Measurements from ENCODE around the gene DMAP1. TPM values are rescaled to one million over a fixed set of nuclear protein-coding genes. Genes with fewer than 3 reads are reported as not detected.

The DMAP1 gene
- polyA plus RNA-seq, 3 donors = 18.9 to 51.4 (median 21.3) TPM

DNA sequence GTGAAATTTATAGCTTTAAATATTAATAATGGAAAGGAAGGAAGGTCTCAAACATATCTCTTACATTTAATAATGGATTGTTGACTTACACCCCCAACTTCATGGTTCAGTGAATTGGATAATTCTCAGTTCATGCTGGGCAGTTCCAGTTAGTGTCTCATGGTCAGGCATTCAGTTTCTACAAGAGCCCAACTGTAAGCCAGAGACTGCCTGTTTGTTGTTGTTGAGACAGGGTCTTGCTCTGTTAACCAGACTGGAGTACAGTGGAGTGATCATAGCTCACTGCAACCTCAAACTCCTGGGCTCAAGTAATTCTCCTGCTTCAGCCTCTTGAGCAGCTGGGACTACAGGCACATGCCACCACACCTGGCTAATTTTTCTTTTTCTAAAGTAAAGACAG lies 5.0 kb upstream of the DMAP1 start:
- no peak overlapping the region for H2AFZ ChIP-seq (ENCODE audit: insufficient read depth, low read depth, low read length, poor library complexity, severe bottlenecking)
- Mint-ChIP-seq H3K4me1 (peaks cover 6% of the 10 kb centered on the region), H3K27me3 (ENCODE audit: low read depth in 3 of 3) (peaks cover 0 to 5% (median 3%) of the 10 kb centered on the region in 3 donors), H3K9me3 (peaks cover 0 to 3% (median 0%) of the 10 kb centered on the region in 7 donors), H3K36me3 (no peaks in the 10 kb centered on the region), H3K4me3 (no peak overlapping the region), H3K27ac (no peak overlapping the region)
- H3K27ac ChIP-seq (ENCODE audit: low read depth in 1 of 2, low read length in 2 of 2) = no peak overlapping the region
- DNase-seq = no peak
- H4K20me1 ChIP-seq (ENCODE audit: insufficient read depth, low read length) = no peaks in the 10 kb centered on the region
- no peaks in the 10 kb centered on the region for H3K9me3 ChIP-seq (replicated peaks in 1 of 2; ENCODE audit: control insufficient read depth in 1 of 2, insufficient read depth in 1 of 2, low read length in 2 of 2)
- peaks cover 8 to 10% of the 10 kb centered on the region in 2 donors for H3K4me1 ChIP-seq (ENCODE audit: control insufficient read depth in 1 of 2, insufficient read depth in 2 of 2, low read length in 2 of 2)
- H3K9ac ChIP-seq (ENCODE audit: insufficient read depth, low read length, poor library complexity, severe bottlenecking) = no peak overlapping the region
- H3K79me2 ChIP-seq (ENCODE audit: insufficient read depth, low read length) = no peaks in the 10 kb centered on the region
- no peaks in the 10 kb centered on the region for H3K36me3 ChIP-seq (replicated peaks in 1 of 2; ENCODE audit: control insufficient read depth in 1 of 2, insufficient read depth in 2 of 2, low read length in 2 of 2)
- H3K4me2 ChIP-seq (replicated peaks; ENCODE audit: extremely low read depth, low read length, poor library complexity, severe bottlenecking) = no peak overlapping the region
- TF ChIP-seq, protein P1, sequence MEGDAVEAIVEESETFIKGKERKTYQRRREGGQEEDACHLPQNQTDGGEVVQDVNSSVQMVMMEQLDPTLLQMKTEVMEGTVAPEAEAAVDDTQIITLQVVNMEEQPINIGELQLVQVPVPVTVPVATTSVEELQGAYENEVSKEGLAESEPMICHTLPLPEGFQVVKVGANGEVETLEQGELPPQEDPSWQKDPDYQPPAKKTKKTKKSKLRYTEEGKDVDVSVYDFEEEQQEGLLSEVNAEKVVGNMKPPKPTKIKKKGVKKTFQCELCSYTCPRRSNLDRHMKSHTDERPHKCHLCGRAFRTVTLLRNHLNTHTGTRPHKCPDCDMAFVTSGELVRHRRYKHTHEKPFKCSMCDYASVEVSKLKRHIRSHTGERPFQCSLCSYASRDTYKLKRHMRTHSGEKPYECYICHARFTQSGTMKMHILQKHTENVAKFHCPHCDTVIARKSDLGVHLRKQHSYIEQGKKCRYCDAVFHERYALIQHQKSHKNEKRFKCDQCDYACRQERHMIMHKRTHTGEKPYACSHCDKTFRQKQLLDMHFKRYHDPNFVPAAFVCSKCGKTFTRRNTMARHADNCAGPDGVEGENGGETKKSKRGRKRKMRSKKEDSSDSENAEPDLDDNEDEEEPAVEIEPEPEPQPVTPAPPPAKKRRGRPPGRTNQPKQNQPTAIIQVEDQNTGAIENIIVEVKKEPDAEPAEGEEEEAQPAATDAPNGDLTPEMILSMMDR (IDR thresholded peaks at IDR 0.05) = no peak
- no peaks in the 10 kb centered on the region for H3K27me3 ChIP-seq (ENCODE audit: control insufficient read depth in 2 of 2, insufficient read depth in 2 of 2, low read length in 2 of 2)
- intact Hi-C loops (cut with micrococcal nuclease) = no loop called here
- no peak overlapping the region for H3K4me3 ChIP-seq (replicated peaks in 1 of 3; ENCODE audit: low read depth in 2 of 3, low read length in 3 of 3)

DNA sequence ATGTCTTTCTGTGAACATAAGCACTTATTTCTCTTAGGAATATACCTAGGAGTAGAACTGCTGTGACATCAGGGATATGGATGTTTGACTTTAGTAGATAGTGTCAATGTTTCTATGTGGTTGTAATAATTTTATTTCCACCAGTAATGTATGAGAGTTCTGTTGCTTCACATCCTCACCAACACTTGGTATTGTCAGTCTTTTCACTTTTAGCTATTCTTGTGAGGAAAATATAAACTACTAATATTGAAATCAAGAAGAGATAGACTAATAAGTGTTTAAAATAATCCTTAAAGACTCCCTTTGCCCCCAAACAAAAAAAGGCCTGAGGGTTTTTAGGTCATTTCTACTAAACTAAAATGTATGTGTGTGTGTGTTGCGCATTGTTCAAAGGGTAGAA lies 2.7 kb upstream of the DMAP1 start:
- H4K20me1 ChIP-seq (ENCODE audit: insufficient read depth, low read length) = no peaks in the 10 kb centered on the region
- Mint-ChIP-seq H3K36me3 (peaks cover 11% of the 10 kb centered on the region in 2 donors), H3K9me3 (peaks cover 0 to 3% (median 0%) of the 10 kb centered on the region in 7 donors), H3K27me3 (ENCODE audit: low read depth in 3 of 3) (peaks cover 0 to 8% (median 3%) of the 10 kb centered on the region in 3 donors), H3K27ac (no peak overlapping the region), H3K4me1 (peaks cover 17% of the 10 kb centered on the region), H3K4me3 (no peak overlapping the region)
- no peaks in the 10 kb centered on the region for H3K9me3 ChIP-seq (replicated peaks in 1 of 2; ENCODE audit: control insufficient read depth in 1 of 2, insufficient read depth in 1 of 2, low read length in 2 of 2)
- H3K79me2 ChIP-seq (ENCODE audit: insufficient read depth, low read length) = peaks cover 10% of the 10 kb centered on the region
- TF ChIP-seq, protein P1 (IDR thresholded peaks at IDR 0.05) = no peak
- H3K4me3 ChIP-seq (replicated peaks in 1 of 3; ENCODE audit: low read depth in 2 of 3, low read length in 3 of 3) = no peak overlapping the region
- H3K4me2 ChIP-seq (replicated peaks; ENCODE audit: extremely low read depth, low read length, poor library complexity, severe bottlenecking) = no peak overlapping the region
- no peaks in the 10 kb centered on the region for H3K27me3 ChIP-seq (ENCODE audit: control insufficient read depth in 2 of 2, insufficient read depth in 2 of 2, low read length in 2 of 2)
- H2AFZ ChIP-seq (ENCODE audit: insufficient read depth, low read depth, low read length, poor library complexity, severe bottlenecking) = no peak overlapping the region
- no peak overlapping the region for H3K27ac ChIP-seq (ENCODE audit: low read depth in 1 of 2, low read length in 2 of 2)
- intact Hi-C loops (cut with micrococcal nuclease) = loop anchor here (10.0 kb wide), 3 partner anchors 144 to 556 kb away; partner anchors contain the start of genes ERI3 (in 1 of the 2) and KDM4A (in 1 of the 2)
- H3K36me3 ChIP-seq (replicated peaks in 1 of 2; ENCODE audit: control insufficient read depth in 1 of 2, insufficient read depth in 2 of 2, low read length in 2 of 2) = peaks cover 10 to 11% of the 10 kb centered on the region in 2 donors
- no peak for DNase-seq
- H3K4me1 ChIP-seq (ENCODE audit: control insufficient read depth in 1 of 2, insufficient read depth in 2 of 2, low read length in 2 of 2) = peaks cover 17 to 22% of the 10 kb centered on the region in 2 donors
- no peak overlapping the region for H3K9ac ChIP-seq (ENCODE audit: insufficient read depth, low read length, poor library complexity, severe bottlenecking)
- WGBS (ENCODE audit: insufficient coverage) = no CpG with 5 or more reads among the region's 1 CpG

Data from CD14-positive monocyte (primary cell).